ENCODE results near the gene EHHADH. TPM values are rescaled to one million over a fixed set of nuclear protein-coding genes. Genes with fewer than 3 reads are reported as not detected.

The EHHADH gene
- total RNA-seq, 1 donor: under 0.01 TPM

GRCh38 chr3:185221203-185221602 is 32.6 kb downstream of the EHHADH start:
- H3K9me3 ChIP-seq (ENCODE audit: low read depth, low read length): no peaks in the 10 kb centered on the region
- H3K4me3 ChIP-seq (ENCODE audit: low read length): no peak overlapping the region
- H3K4me1 ChIP-seq (ENCODE audit: insufficient read depth, low read length): no peaks in the 10 kb centered on the region
- no peaks in the 10 kb centered on the region for H3K27me3 ChIP-seq (ENCODE audit: insufficient read depth, low read length)

- Histone ChIP-seq H3K4me1 (ENCODE audit: insufficient read depth, low read length) (no peaks in the 10 kb centered on the region), H3K9me3 (ENCODE audit: low read depth, low read length) (no peaks in the 10 kb centered on the region), H3K4me3 (ENCODE audit: low read length) (no peak overlapping the region), H3K27me3 (ENCODE audit: insufficient read depth, low read length) (no peaks in the 10 kb centered on the region)
Observed at GRCh38 chr3:185216607-185216958, 37.3 kb downstream of the EHHADH start.

- H3K9me3 ChIP-seq (ENCODE audit: low read depth, low read length): no peaks in the 10 kb centered on the region
Observed at GRCh38 chr3:185215873-185216606, 37.8 kb downstream of the EHHADH start.

GRCh38 chr3:185212559-185212958 is 41.3 kb downstream of the EHHADH start:
- no peaks in the 10 kb centered on the region for H3K4me1 ChIP-seq (ENCODE audit: insufficient read depth, low read length)
- no peaks in the 10 kb centered on the region for H3K27me3 ChIP-seq (ENCODE audit: insufficient read depth, low read length)
- no peak overlapping the region for H3K4me3 ChIP-seq (ENCODE audit: low read length)
- H3K9me3 ChIP-seq (ENCODE audit: low read depth, low read length): no peaks in the 10 kb centered on the region

More at GRCh38 chr3:185215873-185216606, 37.8 kb downstream of the EHHADH start:
- Histone ChIP-seq H3K4me1 (ENCODE audit: insufficient read depth, low read length) (no peaks in the 10 kb centered on the region), H3K27me3 (ENCODE audit: insufficient read depth, low read length) (no peaks in the 10 kb centered on the region), H3K4me3 (ENCODE audit: low read length) (no peak overlapping the region)

- H3K4me3 ChIP-seq (ENCODE audit: low read length): no peak overlapping the region
- no peaks in the 10 kb centered on the region for H3K4me1 ChIP-seq (ENCODE audit: insufficient read depth, low read length)
- no peaks in the 10 kb centered on the region for H3K27me3 ChIP-seq (ENCODE audit: insufficient read depth, low read length)
- H3K9me3 ChIP-seq (ENCODE audit: low read depth, low read length): no peaks in the 10 kb centered on the region
Observed at GRCh38 chr3:185212086-185212485, 41.8 kb downstream of the EHHADH start.

GRCh38 chr3:185210621-185211142 is 43.2 kb downstream of the EHHADH start:
- H3K4me1 ChIP-seq (ENCODE audit: insufficient read depth, low read length): no peaks in the 10 kb centered on the region
- no peak overlapping the region for H3K4me3 ChIP-seq (ENCODE audit: low read length)
- no peaks in the 10 kb centered on the region for H3K9me3 ChIP-seq (ENCODE audit: low read depth, low read length)
- no peaks in the 10 kb centered on the region for H3K27me3 ChIP-seq (ENCODE audit: insufficient read depth, low read length)

- Histone ChIP-seq H3K9me3 (ENCODE audit: low read depth, low read length) (no peaks in the 10 kb centered on the region), H3K27me3 (ENCODE audit: insufficient read depth, low read length) (no peaks in the 10 kb centered on the region), H3K4me3 (ENCODE audit: low read length) (no peak overlapping the region), H3K4me1 (ENCODE audit: insufficient read depth, low read length) (no peaks in the 10 kb centered on the region)
Observed at GRCh38 chr3:185208823-185209222, 45.0 kb downstream of the EHHADH start.

GRCh38 chr3:185207931-185208746 is 45.7 kb downstream of the EHHADH start:
- Histone ChIP-seq H3K4me1 (ENCODE audit: insufficient read depth, low read length) (no peaks in the 10 kb centered on the region), H3K4me3 (ENCODE audit: low read length) (no peak overlapping the region), H3K9me3 (ENCODE audit: low read depth, low read length) (no peaks in the 10 kb centered on the region), H3K27me3 (ENCODE audit: insufficient read depth, low read length) (no peaks in the 10 kb centered on the region)

GRCh38 chr3:185207481-185207880 is 46.4 kb downstream of the EHHADH start:
- H3K27me3 ChIP-seq (ENCODE audit: insufficient read depth, low read length): no peaks in the 10 kb centered on the region
- no peaks in the 10 kb centered on the region for H3K9me3 ChIP-seq (ENCODE audit: low read depth, low read length)
- no peaks in the 10 kb centered on the region for H3K4me1 ChIP-seq (ENCODE audit: insufficient read depth, low read length)
- H3K4me3 ChIP-seq (ENCODE audit: low read length): no peak overlapping the region

- Histone ChIP-seq H3K4me1 (ENCODE audit: insufficient read depth, low read length) (no peaks in the 10 kb centered on the region), H3K9me3 (ENCODE audit: low read depth, low read length) (no peaks in the 10 kb centered on the region), H3K4me3 (ENCODE audit: low read length) (no peak overlapping the region), H3K27me3 (ENCODE audit: insufficient read depth, low read length) (no peaks in the 10 kb centered on the region)
Observed at GRCh38 chr3:185205865-185206264, 48.0 kb downstream of the EHHADH start.

- H3K27me3 ChIP-seq (ENCODE audit: insufficient read depth, low read length): no peaks in the 10 kb centered on the region
- no peaks in the 10 kb centered on the region for H3K9me3 ChIP-seq (ENCODE audit: low read depth, low read length)
- H3K4me3 ChIP-seq (ENCODE audit: low read length): no peak overlapping the region
- H3K4me1 ChIP-seq (ENCODE audit: insufficient read depth, low read length): no peaks in the 10 kb centered on the region
Observed at GRCh38 chr3:185204894-185205293, 49.0 kb downstream of the EHHADH start.

GRCh38 chr3:185200639-185201038 is 53.2 kb downstream of the EHHADH start:
- Histone ChIP-seq H3K4me3 (ENCODE audit: low read length) (no peak overlapping the region), H3K4me1 (ENCODE audit: insufficient read depth, low read length) (no peaks in the 10 kb centered on the region), H3K9me3 (ENCODE audit: low read depth, low read length) (no peaks in the 10 kb centered on the region), H3K27me3 (ENCODE audit: insufficient read depth, low read length) (no peaks in the 10 kb centered on the region)

- Histone ChIP-seq H3K27me3 (ENCODE audit: insufficient read depth, low read length) (no peaks in the 10 kb centered on the region), H3K4me1 (ENCODE audit: insufficient read depth, low read length) (no peaks in the 10 kb centered on the region), H3K4me3 (ENCODE audit: low read length) (no peak overlapping the region), H3K9me3 (ENCODE audit: low read depth, low read length) (no peaks in the 10 kb centered on the region)
Observed at GRCh38 chr3:185199671-185200070, 54.2 kb downstream of the EHHADH start.

- H3K4me3 ChIP-seq (ENCODE audit: low read length): no peak overlapping the region
- H3K4me1 ChIP-seq (ENCODE audit: insufficient read depth, low read length): no peaks in the 10 kb centered on the region
- no peaks in the 10 kb centered on the region for H3K27me3 ChIP-seq (ENCODE audit: insufficient read depth, low read length)
- H3K9me3 ChIP-seq (ENCODE audit: low read depth, low read length): no peaks in the 10 kb centered on the region
Observed at GRCh38 chr3:185199206-185199605, 54.6 kb downstream of the EHHADH start.

GRCh38 chr3:185197068-185197467 is 56.8 kb downstream of the EHHADH start:
- H3K9me3 ChIP-seq (ENCODE audit: low read depth, low read length): no peaks in the 10 kb centered on the region
- no peaks in the 10 kb centered on the region for H3K27me3 ChIP-seq (ENCODE audit: insufficient read depth, low read length)
- no peaks in the 10 kb centered on the region for H3K4me1 ChIP-seq (ENCODE audit: insufficient read depth, low read length)
- no peak overlapping the region for H3K4me3 ChIP-seq (ENCODE audit: low read length)
